Ovary (tissue), 9 donors: ENCODE results near the gene ARID1B. TPM values are rescaled to one million over a fixed set of nuclear protein-coding genes. Genes with fewer than 3 reads are reported as not detected.

Source experiments
- DNase-seq, 5 donors: peaks; one replicate each; pipeline ENCODE4 v3.0.0-alpha.2; 2019 to 2020
- H3K27ac ChIP-seq, 2 donors: fragments of 200-600 bp; one replicate each; pipeline versions ENCODE4 v1.5.1 to v1.8.0; 2019 to 2022
- H3K27me3 ChIP-seq: fragments of 200-600 bp; one replicate; pipeline ENCODE4 v1.8.0; 2022
- H3K36me3 ChIP-seq: fragments of 200-600 bp; sonication (generic); one replicate; pipeline ENCODE4 v1.5.1; 2019
- H3K4me1 ChIP-seq: one replicate; pipeline ENCODE4 v1.8.1; 2013; ENCODE audit warnings: mild to moderate bottlenecking, moderate library complexity; ENCODE audit not compliant: insufficient read depth
- H3K4me3 ChIP-seq: fragments of 200-600 bp; sonication (generic); one replicate; pipeline ENCODE4 v1.5.1; 2017
- H3K9me3 ChIP-seq, 2 donors: fragments of 200-600 bp in 1 of 2; sonication (generic) in 1 of 2; one replicate each; pipeline versions ENCODE4 v1.5.1 to v1.8.1; 2013 to 2019; ENCODE audit warnings: mild to moderate bottlenecking in 1 of 2, moderate library complexity in 1 of 2
- EP300 ChIP-seq: sonication (generic); formaldehyde crosslinking; IDR thresholded peaks from one replicate; pipeline ENCODE4 v1.6.1; 2017; ENCODE audit warnings: antibody characterized with exemption
- POLR2A ChIP-seq: fragments of 450-650 bp; IDR thresholded peaks from one replicate; pipeline ENCODE4 v1.6.1; 2017; ENCODE audit warnings: antibody characterized with exemption, mild to moderate bottlenecking, moderate library complexity
- WGBS, 3 donors: extraction: QIAGEN DNeasy Blood & Tissue Kit in 1 of 3; methylation state at CpG; one replicate each; pipeline versions ENCODE4 v1.1.5 to v1.1.7; 2013 to 2017; 5-methylcytosine and 5-hydroxymethylcytosine counted together
- intact Hi-C, 4 donors: fragments of 100-400 bp; cut with DNase I; formaldehyde crosslinking; loops; one replicate each; pipeline versions ENCODE4 v1.11.0 to v1.15.1; 2022 to 2023
- polyA plus RNA-seq, 2 donors: library from polyadenylated mRNA; stranded (reverse); fragments of 200-250 nt in 1 of 2; fragments of 350-450 nt in 1 of 2; fragmentation: Illumina TruSeq in 1 of 2; extraction: RNeasy Lipid Tissue Mini Kit (QIAGEN cat#74804) in 1 of 2; gene quantifications; one replicate each; pipeline ENCODE4 v1.2.3, GENCODE V29; 2013 to 2014
- total RNA-seq, 7 donors: library from RNA; depleted of rRNA in 2 of 7; stranded (reverse); fragments of >200 nt in 2 of 7; fragmentation: NEBNext Ultra II Directional in 3 of 7; extraction: Animal tissue kit (Norgen Biotek cat#: 25700) in 3 of 7; gene quantifications; one replicate each; pipeline versions ENCODE4 v1.1.0 to v1.2.4, GENCODE V29; 2016 to 2023
- TF ChIP-seq, protein P1 (sequence below), 3 donors: fragments of 450-650 bp in 2 of 3; fragments of 200-600 bp in 1 of 3; IDR thresholded peaks; one replicate each; pipeline versions ENCODE4 v1.5.1 to v1.8.0; 2016 to 2022; ENCODE audit warnings: antibody characterized with exemption in 3 of 3, mild to moderate bottlenecking in 1 of 3
- donor health status: DM: no; HTN: no; CAD: no; lungs with moderate emphysema.
- donor health status: DM: no; HTN: no; CAD: no.
- donor health status: Bipolar disorder and iron deficiency.
- donor health status: DM: yes; HTN: yes; CAD: no.
- donor health status: DM: no; HTN: no; CAD: no.
- donor health status: DM: yes; HTN: yes; CAD: no.

The ARID1B gene
- total and polyA plus RNA-seq, 9 donors: 33.2 to 144 (median 105) TPM

DNA sequence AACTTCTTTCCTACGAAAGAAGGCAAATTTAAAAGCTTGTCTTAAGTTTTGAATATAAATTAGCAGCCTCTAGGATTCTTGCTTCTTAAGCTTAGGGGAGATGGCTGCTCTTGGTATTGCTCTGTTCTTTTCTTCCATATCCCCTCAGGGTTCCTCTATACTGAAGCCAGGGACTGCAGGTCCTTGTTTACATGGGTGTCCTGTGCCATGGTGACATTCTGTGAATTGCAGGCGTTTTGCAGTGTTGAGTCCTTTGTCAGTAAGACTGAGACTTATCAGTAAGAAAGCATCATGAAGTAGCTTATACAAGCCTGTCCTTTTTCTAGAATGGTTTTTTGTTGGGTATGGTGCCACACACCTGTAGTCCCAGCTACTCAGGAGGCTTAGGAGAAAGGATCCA is 147.8 kb downstream of the ARID1B start:
- intact Hi-C loops: no loop called here
- Histone ChIP-seq H3K4me3 (no peak overlapping the region), H3K27ac (no peak overlapping the region), H3K27me3 (no peaks in the 10 kb centered on the region), H3K9me3 (no peaks in the 10 kb centered on the region), H3K36me3 (no peaks in the 10 kb centered on the region), H3K4me1 (peaks cover 19% of the 10 kb centered on the region)
- DNase-seq: no peak
- 94 to 99% (median 97%) methylated on average over 2 of the region's 2 CpGs for WGBS, 3 donors
- TF ChIP-seq, protein P1, sequence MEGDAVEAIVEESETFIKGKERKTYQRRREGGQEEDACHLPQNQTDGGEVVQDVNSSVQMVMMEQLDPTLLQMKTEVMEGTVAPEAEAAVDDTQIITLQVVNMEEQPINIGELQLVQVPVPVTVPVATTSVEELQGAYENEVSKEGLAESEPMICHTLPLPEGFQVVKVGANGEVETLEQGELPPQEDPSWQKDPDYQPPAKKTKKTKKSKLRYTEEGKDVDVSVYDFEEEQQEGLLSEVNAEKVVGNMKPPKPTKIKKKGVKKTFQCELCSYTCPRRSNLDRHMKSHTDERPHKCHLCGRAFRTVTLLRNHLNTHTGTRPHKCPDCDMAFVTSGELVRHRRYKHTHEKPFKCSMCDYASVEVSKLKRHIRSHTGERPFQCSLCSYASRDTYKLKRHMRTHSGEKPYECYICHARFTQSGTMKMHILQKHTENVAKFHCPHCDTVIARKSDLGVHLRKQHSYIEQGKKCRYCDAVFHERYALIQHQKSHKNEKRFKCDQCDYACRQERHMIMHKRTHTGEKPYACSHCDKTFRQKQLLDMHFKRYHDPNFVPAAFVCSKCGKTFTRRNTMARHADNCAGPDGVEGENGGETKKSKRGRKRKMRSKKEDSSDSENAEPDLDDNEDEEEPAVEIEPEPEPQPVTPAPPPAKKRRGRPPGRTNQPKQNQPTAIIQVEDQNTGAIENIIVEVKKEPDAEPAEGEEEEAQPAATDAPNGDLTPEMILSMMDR (IDR thresholded peaks at IDR 0.05): no peak
- no peak for TF ChIP-seq POLR2A
- TF ChIP-seq EP300: no peak

DNA sequence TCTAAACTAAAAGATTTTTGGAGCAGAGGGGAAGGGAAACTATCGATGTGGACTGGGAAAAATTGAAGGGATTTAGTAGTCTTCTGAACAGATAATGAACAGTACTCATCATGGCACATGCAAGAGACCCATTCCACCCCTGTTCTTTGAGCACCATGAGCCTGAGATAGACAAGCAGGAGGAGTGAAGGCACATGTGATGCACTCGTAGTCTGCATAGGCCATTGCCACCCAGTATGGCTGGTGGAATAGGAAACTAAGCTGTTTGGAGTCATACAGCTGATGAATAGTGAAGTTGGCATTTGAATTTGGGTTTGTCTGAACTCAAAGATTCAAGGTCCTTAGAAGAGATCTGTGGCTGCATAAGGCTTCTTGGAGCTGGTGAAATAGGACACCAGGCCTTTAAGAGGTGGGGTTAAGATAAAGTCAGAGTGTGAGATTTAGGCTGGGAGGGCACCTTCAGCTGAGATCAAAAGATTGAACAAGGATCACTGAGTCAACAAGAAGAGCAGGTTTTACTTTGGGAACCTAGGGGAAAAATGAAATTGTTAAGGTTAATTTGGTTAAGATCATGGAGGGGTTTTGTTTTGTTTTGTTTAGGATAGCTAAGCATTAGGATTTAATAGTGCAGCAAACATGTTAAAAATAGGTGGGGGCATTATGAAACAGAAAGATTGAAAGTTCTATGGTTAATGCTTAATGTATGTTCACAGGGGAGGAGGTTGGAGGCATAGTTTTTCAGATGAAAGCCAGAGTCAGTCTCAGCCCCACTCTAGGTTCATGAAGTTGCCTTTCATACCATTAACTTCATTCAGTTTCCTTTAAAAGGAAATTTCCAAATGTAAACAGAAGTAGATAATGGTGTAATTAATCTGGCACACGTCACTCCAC is 148.8 kb downstream of the ARID1B start:
- no peak overlapping the region for H3K4me3 ChIP-seq
- H3K27ac ChIP-seq: no peak overlapping the region
- H3K27me3 ChIP-seq: no peaks in the 10 kb centered on the region
- DNase-seq: no peak
- intact Hi-C loops: no loop called here
- TF ChIP-seq, protein P1 (IDR thresholded peaks at IDR 0.05): no peak
- TF ChIP-seq POLR2A (no peak), EP300 (no peak)
- no peaks in the 10 kb centered on the region for H3K9me3 ChIP-seq
- WGBS, 3 donors: 78 to 85% (median 82%) methylated on average over 3 of the region's 3 CpGs
- H3K36me3 ChIP-seq: no peaks in the 10 kb centered on the region
- peaks cover 19% of the 10 kb centered on the region for H3K4me1 ChIP-seq

DNA sequence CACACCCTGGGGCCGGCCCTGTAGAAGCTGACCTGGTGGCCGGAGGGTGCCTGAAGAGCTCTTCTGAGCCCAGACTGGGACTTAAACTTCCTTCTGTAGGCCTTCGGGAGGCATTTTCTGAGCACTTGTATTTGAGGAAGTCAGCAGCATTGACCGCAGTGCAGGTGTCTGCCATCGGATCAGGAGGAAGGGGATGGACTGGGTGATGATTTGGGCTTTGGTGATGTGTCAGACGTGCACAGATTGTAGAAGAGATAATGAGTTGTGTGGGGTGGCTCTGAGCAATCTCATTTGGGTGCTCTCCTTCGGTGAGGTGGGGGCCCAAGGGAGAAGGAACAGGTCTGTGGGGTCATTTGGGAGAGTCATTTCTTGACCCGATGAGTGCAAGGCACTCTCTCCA is 150.9 kb downstream of the ARID1B start:
- no peak overlapping the region for H3K4me3 ChIP-seq
- 93 to 97% (median 93%) methylated on average over 8 of the region's 8 CpGs for WGBS, 3 donors
- intact Hi-C loops: no loop called here
- no peak for TF ChIP-seq POLR2A
- TF ChIP-seq, protein P1 (IDR thresholded peaks at IDR 0.05): no peak
- TF ChIP-seq EP300: no peak
- H3K27me3 ChIP-seq: no peaks in the 10 kb centered on the region
- no peaks in the 10 kb centered on the region for H3K9me3 ChIP-seq
- peaks cover 11% of the 10 kb centered on the region for H3K4me1 ChIP-seq
- no peak for DNase-seq
- H3K27ac ChIP-seq: no peak overlapping the region
- no peaks in the 10 kb centered on the region for H3K36me3 ChIP-seq

DNA sequence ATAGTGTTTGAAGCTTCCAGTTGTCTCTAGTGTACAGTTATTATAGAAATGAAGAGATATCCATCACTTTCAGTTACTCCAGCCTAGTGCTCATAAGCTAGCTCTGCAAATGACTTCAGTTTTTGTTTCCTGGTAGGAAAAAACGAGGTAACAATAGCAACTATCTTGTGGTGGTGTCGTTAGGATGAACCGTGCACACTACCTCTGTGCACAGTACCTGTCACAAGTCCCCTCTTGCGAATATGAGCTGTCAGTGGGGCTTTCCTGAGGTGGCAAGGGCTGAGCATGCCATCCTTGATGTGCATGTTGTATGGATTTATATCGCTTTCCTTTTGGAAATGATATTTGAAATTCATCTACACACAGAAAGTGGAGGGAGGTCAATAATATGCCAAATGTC is 151.8 kb downstream of the ARID1B start:
- Histone ChIP-seq H3K9me3 (no peaks in the 10 kb centered on the region), H3K27me3 (no peaks in the 10 kb centered on the region), H3K4me3 (no peak overlapping the region), H3K27ac (no peak overlapping the region), H3K36me3 (no peaks in the 10 kb centered on the region), H3K4me1 (peaks cover 11% of the 10 kb centered on the region)
- WGBS, 3 donors: 91 to 95% (median 92%) methylated on average over 5 of the region's 5 CpGs
- no peak for DNase-seq
- intact Hi-C loops: no loop called here
- TF ChIP-seq, protein P1 (IDR thresholded peaks at IDR 0.05): no peak
- TF ChIP-seq POLR2A: no peak
- no peak for TF ChIP-seq EP300
